Fibroblast of lung (primary cell): ENCODE results near the gene TAS2R3.

Experiments used
- EZH2 ChIP-seq: IDR thresholded peaks from 2 replicates; pipeline ENCODE4 v1.5.1; 2012; ENCODE audit warnings: low read length, control low read depth, mild to moderate bottlenecking; ENCODE audit errors: missing control alignments
- TF ChIP-seq, protein P1 (sequence below), 2 donors: IDR thresholded peaks in 1 of 2; conservative IDR thresholded peaks in 1 of 2; 1 replicate in 1 of 2; 2 replicates in 1 of 2; pipeline ENCODE4 v1.5.1; 2011 to 2012; ENCODE audit warnings: low read length in 2 of 2, control low read depth in 1 of 2, inconsistent platforms in 1 of 2, low read depth in 1 of 2, mild to moderate bottlenecking in 1 of 2

DNA sequence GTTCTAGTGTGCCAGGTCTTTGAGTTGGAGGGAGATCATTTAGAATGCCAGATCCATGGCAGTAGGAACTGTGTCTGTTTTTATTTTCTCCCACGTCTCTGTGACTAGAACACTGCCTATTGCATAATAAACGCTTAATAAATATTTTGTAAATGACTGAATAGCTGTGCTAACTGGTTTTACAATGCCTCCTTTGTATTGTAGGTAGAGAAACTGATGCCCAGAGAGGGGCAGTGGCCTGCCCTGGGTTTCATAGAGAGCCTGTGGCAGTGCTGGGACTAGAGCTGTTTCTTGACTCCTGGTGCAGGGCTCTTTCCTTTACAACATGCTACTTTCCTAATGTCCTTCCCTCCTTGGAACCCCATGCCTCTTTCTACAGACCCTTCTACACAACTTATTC, 28.6 kb downstream of the TAS2R3 start:
- TF ChIP-seq, protein P1, sequence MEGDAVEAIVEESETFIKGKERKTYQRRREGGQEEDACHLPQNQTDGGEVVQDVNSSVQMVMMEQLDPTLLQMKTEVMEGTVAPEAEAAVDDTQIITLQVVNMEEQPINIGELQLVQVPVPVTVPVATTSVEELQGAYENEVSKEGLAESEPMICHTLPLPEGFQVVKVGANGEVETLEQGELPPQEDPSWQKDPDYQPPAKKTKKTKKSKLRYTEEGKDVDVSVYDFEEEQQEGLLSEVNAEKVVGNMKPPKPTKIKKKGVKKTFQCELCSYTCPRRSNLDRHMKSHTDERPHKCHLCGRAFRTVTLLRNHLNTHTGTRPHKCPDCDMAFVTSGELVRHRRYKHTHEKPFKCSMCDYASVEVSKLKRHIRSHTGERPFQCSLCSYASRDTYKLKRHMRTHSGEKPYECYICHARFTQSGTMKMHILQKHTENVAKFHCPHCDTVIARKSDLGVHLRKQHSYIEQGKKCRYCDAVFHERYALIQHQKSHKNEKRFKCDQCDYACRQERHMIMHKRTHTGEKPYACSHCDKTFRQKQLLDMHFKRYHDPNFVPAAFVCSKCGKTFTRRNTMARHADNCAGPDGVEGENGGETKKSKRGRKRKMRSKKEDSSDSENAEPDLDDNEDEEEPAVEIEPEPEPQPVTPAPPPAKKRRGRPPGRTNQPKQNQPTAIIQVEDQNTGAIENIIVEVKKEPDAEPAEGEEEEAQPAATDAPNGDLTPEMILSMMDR (conservative IDR thresholded peaks at IDR 0.05 in 1 of 2, IDR thresholded peaks at IDR 0.05 in 1 of 2; ENCODE audit: low read depth in 1 of 2, low read length in 2 of 2), result no peak
- no peak for TF ChIP-seq EZH2
